HEK293 (cell line): Measurements from ENCODE around the gene UBE2V1.

Experiments
- CTCF ChIA-PET: fragments of 350-600 bp; formaldehyde crosslinking; extraction: SDS; loops from one replicate; lab custom pipeline; 2021; ENCODE audit warnings: antibody characterized with exemption; lab: Yijun Ruan, JAX
- POLR2A ChIA-PET: fragments of 300-600 bp; formaldehyde crosslinking; extraction: SDS; loops from one replicate; lab custom pipeline; 2020; ENCODE audit warnings: antibody characterized with exemption, inconsistent platforms; lab: Yijun Ruan, JAX
- H3K27ac ChIP-seq: fragments of 200-500 bp; sonication (Bioruptor generic); 2 replicates; pipeline ENCODE4 v1.5.1; 2014; ENCODE audit warnings: low read depth, low read length, control low read depth, inconsistent platforms; ENCODE audit errors: extremely low read depth
- H3K36me3 ChIP-seq, 2 experiments: fragments of 200-500 bp in 1 of 2; sonication (Bioruptor generic) in 1 of 2; 1 replicate in 1 of 2; 2 replicates in 1 of 2; pipeline ENCODE4 v1.5.1; 2014 to 2017; ENCODE audit warnings: inconsistent platforms in 2 of 2, low read length in 2 of 2; ENCODE audit not compliant: control insufficient read depth in 2 of 2, insufficient read depth in 1 of 2
- H3K4me1 ChIP-seq: fragments of 200-500 bp; sonication (Bioruptor generic); 2 replicates; pipeline ENCODE4 v1.5.1; 2014; ENCODE audit warnings: mild to moderate bottlenecking, low read length, inconsistent platforms; ENCODE audit not compliant: control insufficient read depth, insufficient read depth
- H3K4me3 ChIP-seq: 2 replicates; pipeline ENCODE4 v1.5.1; 2011; ENCODE audit warnings: low read depth, mild to moderate bottlenecking, control low read depth, low read length, moderate library complexity
- H3K9me3 ChIP-seq: fragments of 200-500 bp; sonication (Bioruptor generic); 2 replicates; pipeline ENCODE4 v1.5.1; 2014; ENCODE audit warnings: low read depth, low read length, inconsistent platforms; ENCODE audit not compliant: control insufficient read depth, insufficient read depth
- BCL6B ChIP-seq: fragments of 450-650 bp; formaldehyde crosslinking; IDR thresholded peaks from 2 replicates; pipeline ENCODE4 v1.5.1; 2017; ENCODE audit warnings: missing biosample characterization, missing genetic modification characterization
- EGR2 ChIP-seq: fragments of 450-650 bp; formaldehyde crosslinking; IDR thresholded peaks from 2 replicates; pipeline ENCODE4 v1.5.1; 2016; ENCODE audit warnings: low read depth, missing biosample characterization, missing genetic modification characterization
- GLIS1 ChIP-seq: fragments of 450-650 bp; formaldehyde crosslinking; IDR thresholded peaks from 2 replicates; pipeline ENCODE4 v1.5.1; 2016; ENCODE audit warnings: missing biosample characterization, missing genetic modification characterization
- KLF16 ChIP-seq: fragments of 450-650 bp; formaldehyde crosslinking; IDR thresholded peaks from 2 replicates; pipeline ENCODE4 v1.5.1; 2017; ENCODE audit warnings: missing biosample characterization, missing genetic modification characterization
- OVOL3 ChIP-seq: fragments of 450-650 bp; formaldehyde crosslinking; IDR thresholded peaks from 2 replicates; pipeline ENCODE4 v1.5.1; 2016; ENCODE audit warnings: missing biosample characterization, missing genetic modification characterization
- YY2 ChIP-seq: fragments of 450-650 bp; formaldehyde crosslinking; IDR thresholded peaks from 2 replicates; pipeline ENCODE4 v1.5.1; 2016; ENCODE audit warnings: missing biosample characterization, missing genetic modification characterization
- ZFHX2 ChIP-seq: fragments of 450-650 bp; formaldehyde crosslinking; conservative IDR thresholded peaks from 2 replicates; pipeline ENCODE4 v1.5.1; 2016; ENCODE audit warnings: missing biosample characterization, missing genetic modification characterization
- ZIC2 ChIP-seq: fragments of 450-650 bp; formaldehyde crosslinking; IDR thresholded peaks from 2 replicates; pipeline ENCODE4 v1.5.1; 2016; ENCODE audit warnings: missing biosample characterization, missing genetic modification characterization
- ZNF10 ChIP-seq: fragments of 450-650 bp; formaldehyde crosslinking; IDR thresholded peaks from 2 replicates; pipeline ENCODE4 v1.5.1; 2017; ENCODE audit warnings: missing biosample characterization, missing genetic modification characterization
- ZNF146 ChIP-seq: fragments of 450-650 bp; formaldehyde crosslinking; IDR thresholded peaks from 2 replicates; pipeline ENCODE4 v1.5.1; 2016; ENCODE audit warnings: missing biosample characterization, missing genetic modification characterization
- ZNF155 ChIP-seq: fragments of 450-650 bp; formaldehyde crosslinking; IDR thresholded peaks from 2 replicates; pipeline ENCODE4 v1.5.1; 2016; ENCODE audit warnings: missing biosample characterization, missing genetic modification characterization
- ZNF169 ChIP-seq: fragments of 450-650 bp; formaldehyde crosslinking; IDR thresholded peaks from 2 replicates; pipeline ENCODE4 v1.5.1; 2016; ENCODE audit warnings: missing biosample characterization, missing genetic modification characterization
- ZNF174 ChIP-seq: fragments of 450-650 bp; formaldehyde crosslinking; IDR thresholded peaks from 2 replicates; pipeline ENCODE4 v1.5.0; 2017; ENCODE audit warnings: missing biosample characterization, mild to moderate bottlenecking, missing genetic modification characterization
- ZNF280D ChIP-seq: fragments of 450-650 bp; formaldehyde crosslinking; IDR thresholded peaks from 2 replicates; pipeline ENCODE4 v1.5.1; 2016; ENCODE audit warnings: missing biosample characterization, missing genetic modification characterization
- ZNF518A ChIP-seq: fragments of 450-650 bp; formaldehyde crosslinking; conservative IDR thresholded peaks from 2 replicates; pipeline ENCODE4 v1.5.1; 2016; ENCODE audit warnings: low read depth, missing biosample characterization, missing genetic modification characterization
- ZNF558 ChIP-seq: fragments of 450-650 bp; formaldehyde crosslinking; IDR thresholded peaks from 2 replicates; pipeline ENCODE4 v1.5.1; 2016; ENCODE audit warnings: missing biosample characterization, missing genetic modification characterization
- ZNF561 ChIP-seq: fragments of 450-650 bp; IDR thresholded peaks from 2 replicates; pipeline ENCODE4 v1.5.1; 2018; ENCODE audit warnings: missing biosample characterization, missing genetic modification characterization, borderline replicate concordance
- ZNF621 ChIP-seq: fragments of 450-650 bp; formaldehyde crosslinking; IDR thresholded peaks from 2 replicates; pipeline ENCODE4 v1.5.1; 2017; ENCODE audit warnings: missing biosample characterization, missing genetic modification characterization
- ZNF670 ChIP-seq: fragments of 450-650 bp; formaldehyde crosslinking; IDR thresholded peaks from 2 replicates; pipeline ENCODE4 v1.5.1; 2016; ENCODE audit warnings: missing biosample characterization, missing genetic modification characterization, low read depth
- ZNF792 ChIP-seq: fragments of 450-650 bp; formaldehyde crosslinking; IDR thresholded peaks from 2 replicates; pipeline ENCODE4 v1.5.1; 2016; ENCODE audit warnings: missing biosample characterization, missing genetic modification characterization
- ZNF830 ChIP-seq: fragments of 450-650 bp; IDR thresholded peaks from 2 replicates; pipeline ENCODE4 v1.5.0; 2018; ENCODE audit warnings: missing biosample characterization, missing genetic modification characterization, low read depth, mild to moderate bottlenecking, moderate library complexity

Gene UBE2V1

GRCh38 chr20:50149481-50150254, 36.7 kb upstream of the UBE2V1 start (continued):
- TF ChIP-seq ZNF146: no peak
- TF ChIP-seq ZNF558 (tag by site-specific recombination): no peak
- peak; percentile 73 for TF ChIP-seq ZIC2
- peak; percentile 85 for TF ChIP-seq ZNF10 (tag by site-specific recombination)
- TF ChIP-seq ZNF169 (tag by site-specific recombination): no peak
- no peak for TF ChIP-seq ZNF670 (tag by site-specific recombination)
- no peak for TF ChIP-seq ZNF830 (tag by site-specific recombination)
- no peak for TF ChIP-seq OVOL3 (tag by site-specific recombination)
- no peak for TF ChIP-seq GLIS1 (tag by site-specific recombination)
- TF ChIP-seq, all 188 proteins: peak for 5

- Histone ChIP-seq H3K9me3 (no peaks in the 10 kb centered on the region), H3K4me1 (no peaks in the 10 kb centered on the region; the same call in 1 of the 2 replicates), H3K4me3 (no peak overlapping the region), H3K27ac (no peak overlapping the region), H3K36me3 (peaks cover 3 to 75% of the 10 kb centered on the region in 2 experiments; a peak in 2 of 3 replicates)
- no peak for TF ChIP-seq ZNF280D
- peak; percentile 40 for TF ChIP-seq ZIC2
- TF ChIP-seq EGR2 (tag by site-specific recombination): peak; percentile 82
- peak; percentile 82 for TF ChIP-seq ZFHX2 (tag by site-specific recombination)
- TF ChIP-seq ZNF621: no peak
- no peak for TF ChIP-seq BCL6B (tag by site-specific recombination)
- ChIA-PET POLR2A (interaction anchor here (1.0 to 1.4 kb wide), 2 partner anchors 30 to 163 kb away, joined by 3 read pairs; no protein-coding TSS in a partner anchor), CTCF (interaction anchor here (0.6 to 1.4 kb wide), 4 partner anchors 11 to 44 kb away, joined by 3 to 4 read pairs (median 3); partner anchors contain the start of gene CEBPB)
Measured at GRCh38 chr20:50146732-50147662, 34.0 kb upstream of the UBE2V1 start.

GRCh38 chr20:50146214-50146613, 33.3 kb upstream of the UBE2V1 start:
- Histone ChIP-seq H3K36me3 (peaks cover 3 to 78% of the 10 kb centered on the region in 2 experiments; a peak in 2 of 3 replicates), H3K27ac (no peak overlapping the region), H3K9me3 (no peaks in the 10 kb centered on the region), H3K4me3 (no peak overlapping the region), H3K4me1 (no peaks in the 10 kb centered on the region; the same call in 1 of the 2 replicates)
- CTCF ChIA-PET: no interaction called here
- POLR2A ChIA-PET: no interaction called here
- TF ChIP-seq ZNF518A (tag by site-specific recombination) (no peak), YY2 (no peak), KLF16 (tag by site-specific recombination) (no peak), ZNF792 (tag by site-specific recombination) (no peak), ZNF174 (tag by site-specific recombination) (no peak), ZNF155 (tag by site-specific recombination) (no peak), ZNF561 (tag by site-specific recombination) (no peak)
